Eye (tissue), 1 donor: ENCODE measurements around the gene KCTD16.
A peak's percentile ranks its signal among the peaks of the same experiment; 100 is the strongest.

Source experiments
- DNase-seq: peaks from one replicate; pipeline ENCODE4 v3.0.0-alpha.2; 2015

KCTD16 gene

DNA sequence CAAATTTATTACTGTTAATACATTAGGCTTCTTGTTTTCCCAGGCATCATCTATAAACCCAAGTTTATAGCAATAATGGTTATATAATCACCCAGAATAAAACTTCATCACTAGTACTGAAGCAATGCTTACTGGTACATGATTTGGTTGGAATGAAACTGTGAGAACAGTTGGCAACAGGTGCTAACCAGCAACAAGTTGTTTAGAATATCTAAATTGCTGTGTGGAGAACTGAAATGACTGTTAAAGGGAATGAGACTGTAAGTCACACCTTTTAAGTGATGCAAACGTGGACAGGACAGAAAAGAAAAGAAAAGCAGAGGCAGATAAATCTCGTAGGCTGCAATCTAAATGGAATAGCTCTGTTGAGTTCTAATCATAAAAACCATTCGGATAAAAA lies 2.7 kb upstream of the KCTD16 start:
- DNase-seq, result no peak

DNA sequence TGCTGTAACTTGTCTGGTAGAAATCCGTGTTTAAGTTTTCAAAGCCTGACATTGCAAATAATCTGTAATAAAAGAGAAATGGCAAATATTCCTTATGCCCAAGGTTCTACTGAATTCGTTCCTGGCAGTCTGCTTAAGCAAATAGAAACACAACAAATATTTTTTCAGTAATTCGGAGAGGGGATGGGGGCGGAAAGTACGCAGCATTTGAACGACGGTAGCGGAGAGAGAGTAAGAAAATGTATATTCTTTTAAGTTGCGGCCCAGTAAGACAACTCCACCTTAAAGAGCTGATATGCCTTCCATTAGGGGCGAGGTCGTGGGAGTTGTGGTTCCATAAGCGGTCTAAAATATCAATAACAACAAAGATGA lies 783 bp upstream of the KCTD16 start:
- DNase-seq, result peak; percentile 18

DNA sequence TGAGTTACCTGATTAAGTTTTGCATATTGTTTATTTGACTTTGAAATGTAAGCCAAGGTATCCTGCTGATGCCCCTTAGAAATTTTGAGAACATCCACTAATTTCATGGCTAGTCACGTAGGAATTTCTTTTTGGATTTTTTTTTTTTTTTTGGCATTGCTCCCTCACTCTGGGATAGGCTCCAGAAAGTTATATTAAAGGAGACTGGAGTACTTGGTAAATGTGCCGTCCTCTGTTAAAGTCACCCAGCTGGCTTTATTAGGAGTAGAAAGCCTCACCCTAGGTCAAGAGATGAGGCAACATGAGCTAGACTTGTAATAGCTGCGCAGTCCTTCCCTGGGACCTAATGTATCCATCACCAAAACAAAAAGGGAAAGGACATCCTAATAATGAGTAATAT lies 3.1 kb downstream of the KCTD16 start:
- DNase-seq, result no peak

DNA sequence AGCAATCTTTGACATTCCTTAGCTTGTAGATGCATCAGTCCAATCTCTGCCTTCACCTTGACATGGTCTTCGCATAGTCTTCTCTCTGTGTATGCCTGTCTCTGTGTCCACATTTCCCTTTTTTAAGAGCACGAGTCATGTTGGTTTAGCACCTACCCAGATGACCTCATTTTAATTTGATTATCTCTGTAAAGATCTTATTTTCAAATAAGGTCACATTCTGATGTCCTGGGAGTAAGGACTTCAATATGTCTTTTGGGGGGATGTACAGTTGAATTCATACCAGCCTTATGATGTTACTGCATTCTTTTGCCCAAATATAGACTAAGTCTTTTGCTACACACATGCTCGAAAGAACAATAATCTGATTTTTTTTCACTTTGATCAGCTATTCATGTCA lies 6.9 kb downstream of the KCTD16 start:
- DNase-seq, result no peak

DNA sequence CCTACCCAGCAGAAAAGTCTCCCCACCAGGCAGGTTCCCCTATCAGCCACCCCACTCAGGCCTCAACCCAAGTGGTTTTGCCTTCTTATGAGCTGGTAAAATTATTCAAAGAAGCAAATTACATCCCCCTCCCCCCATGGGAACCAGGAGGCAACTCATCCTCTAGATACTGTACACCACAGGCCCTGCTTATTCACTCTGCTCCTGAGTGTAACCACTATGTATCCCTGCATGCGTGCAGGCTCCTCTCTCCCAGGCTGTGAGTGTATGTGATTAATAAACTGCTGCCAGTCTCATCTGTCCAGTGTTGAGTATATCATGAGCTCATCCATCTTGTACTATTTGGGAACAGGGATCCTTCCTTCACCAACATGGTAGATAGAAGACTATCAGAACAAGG lies 8.6 kb downstream of the KCTD16 start:
- no peak for DNase-seq

DNA sequence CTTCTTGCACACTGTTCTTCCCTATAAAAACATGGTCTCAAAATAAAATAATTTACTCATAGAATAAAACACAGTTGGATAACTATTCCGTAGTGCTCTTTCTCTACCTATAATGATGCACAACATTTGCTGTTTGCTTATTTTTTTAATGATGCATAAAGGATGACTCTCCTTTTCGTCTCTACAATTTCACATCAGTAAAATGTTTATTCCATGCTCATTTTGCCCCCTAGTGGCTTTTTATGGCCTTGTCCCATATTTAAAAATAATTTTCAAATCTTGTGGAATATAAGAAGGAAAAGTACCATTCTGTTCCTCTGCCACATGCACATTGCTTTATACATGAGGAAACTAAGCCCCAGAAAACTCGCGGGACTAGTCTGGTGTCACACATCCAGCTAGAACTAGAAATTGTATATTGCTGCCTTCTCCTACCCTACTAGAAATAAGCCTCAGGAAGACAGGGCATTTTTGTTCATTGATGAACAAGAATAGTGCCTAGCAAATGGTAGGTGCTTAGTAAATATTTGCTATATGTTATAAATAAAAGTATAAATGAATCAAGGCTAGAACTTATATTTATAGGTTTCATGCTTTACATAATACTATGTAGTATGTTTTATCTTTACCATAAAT lies 12.7 kb downstream of the KCTD16 start:
- DNase-seq, result peak; percentile 57

DNA sequence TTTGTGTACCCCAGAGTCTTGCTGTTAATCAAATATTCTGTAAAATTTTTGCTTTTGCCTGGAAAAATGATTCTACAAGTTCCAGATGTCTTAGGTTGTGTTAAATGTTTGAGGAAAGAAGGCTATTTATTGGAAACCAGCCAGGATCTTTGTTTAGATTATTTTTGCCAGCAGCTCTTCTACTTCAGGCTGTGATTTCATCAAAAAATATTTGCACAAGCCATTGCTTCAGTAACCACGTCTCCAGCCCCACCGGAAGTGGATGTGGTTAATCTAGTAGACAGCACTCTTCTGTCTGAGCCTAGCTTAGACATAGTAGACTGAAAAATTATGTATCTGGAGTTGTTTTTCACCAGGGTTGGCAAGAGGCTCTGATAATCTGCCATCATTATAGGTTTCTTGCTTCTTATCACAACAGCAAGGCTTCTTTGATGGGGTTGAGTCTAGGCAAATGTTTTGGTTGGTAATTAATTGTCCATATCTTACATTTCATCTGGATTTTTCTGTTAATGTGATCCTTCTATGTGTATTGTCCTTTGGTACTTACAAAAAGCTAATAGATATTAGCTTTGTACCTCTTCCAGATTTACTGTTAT lies 17.1 kb downstream of the KCTD16 start:
- DNase-seq, result peak; percentile 86

DNA sequence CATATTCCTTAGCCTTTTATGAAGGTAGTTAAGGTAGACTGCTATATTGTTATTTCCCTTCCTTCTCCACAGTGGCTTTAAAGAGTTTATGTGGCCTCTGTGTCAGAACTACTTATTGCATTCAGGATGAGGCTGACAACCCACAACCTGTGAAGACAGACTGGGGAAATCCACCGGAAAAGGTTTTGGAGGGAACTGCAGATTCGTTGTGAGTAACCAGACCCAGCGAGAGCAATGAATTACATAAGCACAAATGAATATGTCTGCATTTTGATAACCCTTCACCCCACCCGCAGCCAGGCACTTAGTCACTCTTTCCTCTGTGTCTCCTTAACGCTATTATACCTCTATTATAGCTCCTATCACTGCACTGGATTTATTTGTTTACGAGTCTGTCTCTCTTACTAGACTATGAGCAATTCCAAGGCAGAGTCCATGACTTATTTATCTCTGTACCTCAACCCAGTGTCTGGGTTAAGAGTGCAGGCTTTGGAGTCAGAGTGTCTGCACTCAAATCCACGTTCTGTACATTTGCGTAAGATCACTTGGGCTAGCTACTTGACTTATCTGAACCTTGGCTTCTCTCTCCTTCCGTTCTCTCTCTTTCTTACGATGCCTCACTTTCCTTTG lies 19.2 kb downstream of the KCTD16 start:
- no peak for DNase-seq

DNA sequence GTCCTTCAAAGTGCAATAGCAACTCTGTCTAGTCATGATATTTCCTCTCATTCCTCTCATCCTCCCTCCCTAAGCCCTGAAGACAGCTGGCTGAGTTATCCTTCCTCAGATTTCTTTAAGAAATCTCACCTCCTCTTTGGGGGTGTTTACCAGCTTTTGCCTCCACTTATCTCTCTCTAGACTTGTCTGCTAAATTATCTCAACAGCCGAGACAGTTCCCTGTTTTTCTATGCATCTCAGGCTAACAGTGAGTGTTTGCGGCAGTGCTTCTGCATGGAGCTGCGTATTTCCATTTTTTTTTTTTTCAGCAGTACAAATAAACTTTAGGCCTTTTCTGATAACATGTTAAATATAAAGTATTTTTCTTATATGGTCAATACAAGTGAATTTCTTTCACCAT lies 20.9 kb downstream of the KCTD16 start:
- no peak for DNase-seq

DNA sequence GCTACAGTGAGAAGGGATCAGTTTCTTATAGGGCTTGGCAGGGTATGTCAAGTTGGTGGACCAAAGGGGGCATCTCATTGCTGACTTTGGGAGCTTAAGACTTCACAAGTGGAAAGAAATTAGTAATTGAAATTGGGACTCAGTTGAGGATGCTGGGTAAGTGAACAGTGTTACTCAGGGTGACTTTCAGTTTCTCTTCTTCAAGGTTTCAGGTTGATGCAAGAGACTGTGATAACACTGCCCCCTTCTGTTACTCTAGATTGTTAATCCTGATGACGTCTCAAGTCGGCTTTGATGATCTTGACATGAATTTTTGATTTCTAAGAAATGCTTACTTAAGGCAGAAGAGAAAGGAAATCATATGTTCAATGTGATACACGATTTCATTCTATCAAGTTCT lies 21.3 kb downstream of the KCTD16 start:
- DNase-seq, result peak; percentile 31

DNA sequence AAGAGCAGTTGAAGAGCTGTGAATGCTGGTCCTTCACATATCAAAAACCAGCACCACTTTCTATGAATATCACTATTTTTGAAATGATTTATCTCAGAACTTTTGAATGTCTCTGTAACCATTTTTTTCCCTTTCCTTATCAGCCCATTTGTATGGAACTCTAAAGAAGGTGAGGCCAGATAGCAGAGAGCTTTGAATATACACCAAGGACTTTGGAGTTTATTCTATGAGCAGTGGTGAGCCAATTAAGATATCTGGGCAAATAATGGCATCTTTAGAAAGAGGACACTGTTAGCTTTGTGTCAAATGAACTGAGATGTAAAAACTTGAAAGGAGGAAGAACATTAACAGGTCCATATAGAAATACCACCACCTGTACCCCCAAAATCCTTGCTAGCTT lies 22.0 kb downstream of the KCTD16 start:
- DNase-seq, result no peak

DNA sequence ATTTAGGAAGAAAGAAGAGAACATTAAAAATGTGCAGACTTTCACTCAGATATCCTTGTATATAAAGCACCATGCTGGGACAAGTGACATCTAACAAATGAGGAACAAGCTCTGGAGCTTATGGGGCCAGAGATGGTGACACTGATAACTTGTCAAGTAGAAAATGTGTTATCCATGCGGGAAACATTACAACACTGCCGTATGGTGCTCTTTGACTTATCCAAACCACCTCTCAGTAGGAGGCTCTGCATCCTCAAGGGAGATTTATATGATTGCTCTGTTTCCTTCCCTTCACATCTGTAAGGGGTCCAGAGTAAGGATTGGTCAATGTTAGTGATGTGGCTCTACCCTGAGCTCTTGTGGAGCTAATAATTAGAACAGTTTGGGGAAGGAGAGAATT lies 23.5 kb downstream of the KCTD16 start:
- no peak for DNase-seq

DNA sequence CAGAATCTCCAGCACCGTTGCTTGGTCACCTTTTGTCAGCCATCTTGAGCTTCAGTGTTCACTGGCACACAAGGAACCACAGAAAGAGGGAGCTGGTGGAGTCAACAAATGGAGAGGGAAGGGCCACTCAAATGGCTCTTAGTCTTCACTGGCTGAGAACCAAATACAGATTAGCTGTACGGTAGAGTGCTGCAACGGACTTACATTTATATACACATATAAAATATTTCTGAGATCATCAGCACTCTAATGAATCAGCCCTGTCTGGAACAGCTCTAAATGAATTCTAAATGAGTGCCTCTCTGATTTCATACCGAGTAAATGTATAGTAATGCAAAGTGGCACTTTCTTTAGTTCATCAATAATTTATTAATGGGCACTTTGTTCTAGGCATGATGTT lies 24.8 kb downstream of the KCTD16 start:
- DNase-seq, result no peak

DNA sequence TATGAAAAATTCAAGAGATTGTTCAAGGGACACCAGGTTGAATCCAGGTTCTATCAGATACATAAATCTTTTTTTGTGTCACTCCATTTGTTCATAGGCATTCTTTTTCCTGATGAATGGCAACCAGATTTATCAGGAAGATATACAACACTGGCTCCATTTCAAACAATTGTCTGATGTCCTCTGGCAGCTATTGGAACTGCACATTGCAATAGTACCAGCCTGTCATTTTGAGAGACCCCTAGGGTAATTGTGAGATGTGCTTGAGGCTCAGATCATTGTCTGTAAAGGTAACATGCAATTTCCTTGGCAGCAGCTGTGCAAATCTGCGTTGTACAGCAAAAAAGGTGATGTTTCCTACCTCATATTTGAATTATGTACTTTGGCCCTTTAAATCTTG lies 25.9 kb downstream of the KCTD16 start:
- peak; percentile 38 for DNase-seq

DNA sequence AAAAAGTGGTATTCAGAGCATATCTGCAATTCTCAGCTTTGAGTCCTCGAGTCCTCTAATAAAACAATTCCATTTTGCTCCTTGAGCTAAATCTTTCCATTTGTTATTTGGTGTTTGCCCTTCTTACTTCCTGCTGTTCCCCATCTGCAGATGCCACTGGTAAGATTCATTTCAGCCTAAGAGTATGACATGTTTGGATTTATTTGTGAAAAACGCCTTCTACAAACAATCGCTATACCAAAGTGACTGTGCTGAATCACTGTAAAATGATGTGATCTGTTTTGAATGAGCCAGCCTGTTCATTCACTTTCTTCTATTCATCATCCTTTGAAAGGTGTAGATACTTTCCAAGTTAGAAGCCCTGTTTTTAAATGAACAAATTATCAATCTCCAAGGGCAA lies 27.7 kb downstream of the KCTD16 start:
- no peak for DNase-seq

DNA sequence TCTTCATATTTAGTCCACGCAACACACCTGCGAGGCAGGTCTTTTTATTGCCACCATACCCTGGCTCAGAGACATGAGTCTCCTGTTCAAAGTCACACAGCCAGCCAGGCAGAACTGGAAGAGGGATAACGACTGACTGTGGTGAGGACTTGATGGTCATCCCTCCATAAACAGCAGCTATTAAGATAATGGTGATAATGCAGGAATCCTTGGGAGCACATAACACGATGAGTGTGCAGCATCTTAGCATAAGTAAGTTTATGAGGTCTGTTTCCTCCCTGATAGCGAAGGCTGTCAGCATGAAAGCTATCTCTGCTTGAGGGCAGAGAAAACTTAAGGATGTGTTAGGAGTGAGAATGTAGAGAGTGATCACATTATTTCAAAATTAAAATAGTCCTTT lies 30.9 kb downstream of the KCTD16 start:
- DNase-seq, result no peak

DNA sequence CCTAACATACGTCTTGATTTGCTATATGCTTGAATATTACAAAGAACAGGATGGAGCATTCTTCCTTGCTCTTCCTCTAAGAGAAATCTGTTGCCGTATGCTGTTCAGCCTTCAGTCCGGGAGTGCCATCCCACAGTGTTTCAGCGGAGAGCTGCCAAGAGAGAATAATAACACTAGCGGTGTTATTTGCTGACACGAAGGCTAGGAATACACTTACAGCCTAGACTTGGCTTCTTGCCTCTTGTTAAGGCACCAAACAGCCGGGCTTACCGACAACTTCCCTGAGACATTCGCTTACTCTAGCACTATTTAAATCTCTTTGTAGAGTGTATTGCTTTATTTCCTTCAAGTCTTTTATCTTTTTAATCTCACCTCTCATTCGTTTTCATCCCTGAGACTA lies 31.4 kb downstream of the KCTD16 start:
- DNase-seq, result no peak

DNA sequence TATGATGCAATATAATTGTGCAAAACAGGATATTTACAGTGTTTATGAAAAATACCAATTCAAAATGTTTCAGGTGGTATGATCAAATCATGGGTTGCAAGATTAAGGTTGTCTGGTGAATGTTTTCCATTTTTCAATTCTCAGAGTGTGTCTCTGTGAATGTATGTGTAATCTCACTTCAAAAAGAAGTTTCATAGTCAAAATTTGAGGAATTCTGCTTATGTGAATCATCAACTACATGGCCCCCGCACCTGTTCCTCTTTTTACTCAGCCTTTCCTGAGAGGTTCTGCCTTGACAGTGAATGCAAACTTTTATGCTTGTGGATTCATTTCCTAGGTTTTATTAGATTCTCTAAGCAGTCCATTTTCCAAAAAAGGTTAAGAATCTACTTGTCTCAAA lies 32.1 kb downstream of the KCTD16 start:
- DNase-seq, result no peak

DNA sequence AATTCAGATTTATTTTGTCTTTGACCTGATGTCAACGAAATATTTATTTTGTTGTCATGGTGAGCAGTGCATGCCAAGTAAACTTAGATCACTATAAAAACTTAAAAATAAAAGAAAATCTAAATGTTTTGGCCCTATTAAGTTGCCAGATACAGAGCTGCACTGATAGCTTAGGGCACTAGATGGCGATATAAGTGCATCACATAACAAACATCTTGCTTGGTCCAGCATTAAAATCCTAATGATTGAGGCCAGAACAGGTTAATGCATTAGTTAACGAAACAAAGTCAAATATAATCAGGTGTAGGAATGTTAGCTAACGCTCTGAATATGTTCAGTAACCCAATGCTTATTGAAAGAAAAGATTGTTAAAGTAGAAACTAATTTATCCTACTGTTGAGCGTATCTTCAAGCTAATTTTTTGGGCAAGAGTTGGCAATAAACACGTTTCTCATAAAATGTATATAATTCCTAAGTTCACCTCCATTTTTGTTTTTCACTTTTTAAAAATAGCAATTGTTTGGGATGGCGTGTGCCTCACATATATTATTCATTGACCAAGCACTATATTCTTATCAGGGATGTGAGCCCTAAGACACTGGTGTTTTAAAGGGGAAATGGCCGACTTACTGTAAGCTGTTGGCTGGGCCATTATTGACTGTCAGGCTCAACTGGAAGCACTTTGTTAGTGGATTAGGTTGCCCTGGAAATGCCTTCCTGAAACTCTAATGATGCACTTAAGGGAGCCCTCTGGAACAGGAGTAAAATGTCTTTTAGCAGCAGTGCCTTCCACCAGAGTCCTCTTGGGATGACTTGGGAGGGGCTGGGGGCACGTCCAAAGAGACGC lies 33.3 kb downstream of the KCTD16 start:
- DNase-seq, result peak; percentile 91

DNA sequence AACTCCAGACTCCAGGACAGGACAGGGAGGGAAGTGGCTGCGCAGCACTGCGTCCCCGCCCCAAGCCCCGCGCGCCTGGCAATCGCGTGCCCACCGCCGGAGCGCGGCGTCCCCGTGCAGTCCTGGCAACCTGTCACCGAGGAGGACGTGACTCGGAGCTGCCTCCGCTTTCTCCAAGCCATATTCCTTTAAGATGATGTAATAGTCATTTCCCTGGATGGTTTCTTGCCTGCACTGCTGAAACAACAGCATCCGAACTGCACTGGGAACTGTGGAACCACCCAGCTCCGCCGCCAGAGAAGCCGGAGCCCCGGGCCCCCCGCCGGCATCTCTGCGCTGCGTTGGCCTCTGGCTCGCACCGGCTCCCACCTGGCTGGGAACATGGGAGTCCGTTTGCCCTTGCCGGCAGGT lies 34.5 kb downstream of the KCTD16 start:
- peak; percentile 84 for DNase-seq

DNA sequence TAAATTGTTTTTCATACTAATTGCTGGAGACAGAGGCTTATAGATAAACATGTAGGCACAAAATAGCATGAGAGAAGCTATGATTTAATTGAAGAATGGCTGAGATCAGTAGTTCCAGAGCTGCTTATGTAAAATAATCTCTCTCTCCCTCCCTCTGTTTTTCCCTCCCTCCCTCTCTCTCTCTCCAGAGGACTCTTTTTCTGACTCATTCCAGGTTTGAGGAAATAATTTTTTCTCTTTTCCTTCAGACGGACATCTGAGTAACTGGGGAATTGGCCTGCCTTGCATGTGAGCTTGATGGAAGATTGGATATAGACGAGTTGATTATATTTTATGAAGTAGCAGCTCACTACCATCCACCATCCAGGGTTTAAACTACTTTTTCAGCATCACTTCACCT lies 35.5 kb downstream of the KCTD16 start:
- DNase-seq, result peak; percentile 34

DNA sequence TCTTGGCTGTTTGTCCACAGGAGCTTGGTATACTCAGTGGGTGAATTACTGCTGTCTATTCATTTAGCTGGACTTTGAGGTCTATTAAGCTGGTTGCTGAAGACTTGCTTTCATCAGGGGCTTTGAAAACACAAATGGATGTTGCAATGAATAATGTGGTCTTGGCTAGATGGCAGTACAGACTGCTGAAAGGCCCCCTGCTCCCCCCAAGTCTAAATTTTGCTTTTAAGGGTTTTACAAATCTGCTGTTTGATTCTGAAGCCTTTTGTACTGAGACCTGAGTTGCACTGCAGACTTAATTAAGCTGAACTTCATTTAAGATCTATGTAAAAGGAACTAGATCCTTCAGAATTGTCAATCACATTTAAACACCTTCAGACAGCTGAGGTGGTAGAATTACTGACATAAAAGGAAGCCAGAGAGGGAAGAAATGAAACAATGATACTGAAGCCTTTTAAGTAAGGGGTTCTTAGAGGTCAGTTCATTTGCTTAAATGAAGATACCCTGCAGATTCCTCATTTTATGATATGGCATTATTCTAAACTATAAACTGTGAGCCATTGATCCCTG lies 37.3 kb downstream of the KCTD16 start:
- DNase-seq, result peak; percentile 70

DNA sequence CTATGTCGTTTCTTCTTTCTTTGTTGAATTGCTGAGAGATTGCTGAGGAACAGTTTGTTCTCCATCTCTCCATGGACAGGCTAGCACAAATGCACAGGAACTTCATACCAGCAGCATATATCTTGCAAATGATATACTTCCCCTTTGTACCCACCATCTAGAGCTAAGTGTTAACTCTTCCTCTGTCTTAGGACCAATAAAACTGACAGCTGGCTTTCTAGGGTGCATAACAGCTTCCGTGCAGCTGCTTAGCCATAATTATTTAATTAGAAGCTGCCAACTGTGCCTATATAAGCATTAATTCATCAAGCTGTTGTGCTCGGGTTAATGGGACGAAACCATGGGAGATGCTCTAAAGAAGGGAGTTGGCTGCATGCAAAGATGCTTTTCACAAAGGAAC lies 38.7 kb downstream of the KCTD16 start:
- DNase-seq, result peak; percentile 67

DNA sequence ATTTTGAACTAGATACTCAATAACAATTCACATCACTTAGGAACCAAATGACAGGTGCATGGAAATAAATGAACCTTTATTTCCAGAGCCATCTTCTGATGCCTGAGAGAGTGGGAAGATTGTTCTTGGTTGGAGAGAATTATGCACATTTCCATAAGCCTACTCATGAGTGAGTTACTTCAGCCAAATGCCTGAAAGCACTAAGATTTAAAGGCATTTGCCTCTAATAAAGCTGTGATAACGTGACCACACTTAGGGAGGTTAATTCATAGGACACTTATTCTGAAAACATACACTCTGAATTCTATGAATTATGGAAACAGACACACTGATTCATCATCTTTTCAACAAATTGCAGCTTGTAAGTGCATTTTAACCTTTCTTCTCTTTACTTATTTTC lies 40.0 kb downstream of the KCTD16 start:
- no peak for DNase-seq
